Stimulated activated CD4-positive, alpha-beta T cell treated with anti-CD3 and anti-CD28 coated beads, Interleukin-4, amount 100 ng/mL, for 1 hour (primary cell): ENCODE results near the gene PGS1.
"Not testable (repeated sequence)": the region's sequence is repeated elsewhere in the genome, so short reads cannot be mapped to it uniquely, and the experiment has no call there.

Experiments
- DNase-seq: peaks from one replicate; pipeline ENCODE4 v3.0.0-alpha.2; 2020

PGS1 gene, protein sequence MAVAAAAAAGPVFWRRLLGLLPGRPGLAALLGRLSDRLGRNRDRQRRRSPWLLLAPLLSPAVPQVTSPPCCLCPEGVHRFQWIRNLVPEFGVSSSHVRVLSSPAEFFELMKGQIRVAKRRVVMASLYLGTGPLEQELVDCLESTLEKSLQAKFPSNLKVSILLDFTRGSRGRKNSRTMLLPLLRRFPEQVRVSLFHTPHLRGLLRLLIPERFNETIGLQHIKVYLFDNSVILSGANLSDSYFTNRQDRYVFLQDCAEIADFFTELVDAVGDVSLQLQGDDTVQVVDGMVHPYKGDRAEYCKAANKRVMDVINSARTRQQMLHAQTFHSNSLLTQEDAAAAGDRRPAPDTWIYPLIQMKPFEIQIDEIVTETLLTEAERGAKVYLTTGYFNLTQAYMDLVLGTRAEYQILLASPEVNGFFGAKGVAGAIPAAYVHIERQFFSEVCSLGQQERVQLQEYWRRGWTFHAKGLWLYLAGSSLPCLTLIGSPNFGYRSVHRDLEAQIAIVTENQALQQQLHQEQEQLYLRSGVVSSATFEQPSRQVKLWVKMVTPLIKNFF

DNA sequence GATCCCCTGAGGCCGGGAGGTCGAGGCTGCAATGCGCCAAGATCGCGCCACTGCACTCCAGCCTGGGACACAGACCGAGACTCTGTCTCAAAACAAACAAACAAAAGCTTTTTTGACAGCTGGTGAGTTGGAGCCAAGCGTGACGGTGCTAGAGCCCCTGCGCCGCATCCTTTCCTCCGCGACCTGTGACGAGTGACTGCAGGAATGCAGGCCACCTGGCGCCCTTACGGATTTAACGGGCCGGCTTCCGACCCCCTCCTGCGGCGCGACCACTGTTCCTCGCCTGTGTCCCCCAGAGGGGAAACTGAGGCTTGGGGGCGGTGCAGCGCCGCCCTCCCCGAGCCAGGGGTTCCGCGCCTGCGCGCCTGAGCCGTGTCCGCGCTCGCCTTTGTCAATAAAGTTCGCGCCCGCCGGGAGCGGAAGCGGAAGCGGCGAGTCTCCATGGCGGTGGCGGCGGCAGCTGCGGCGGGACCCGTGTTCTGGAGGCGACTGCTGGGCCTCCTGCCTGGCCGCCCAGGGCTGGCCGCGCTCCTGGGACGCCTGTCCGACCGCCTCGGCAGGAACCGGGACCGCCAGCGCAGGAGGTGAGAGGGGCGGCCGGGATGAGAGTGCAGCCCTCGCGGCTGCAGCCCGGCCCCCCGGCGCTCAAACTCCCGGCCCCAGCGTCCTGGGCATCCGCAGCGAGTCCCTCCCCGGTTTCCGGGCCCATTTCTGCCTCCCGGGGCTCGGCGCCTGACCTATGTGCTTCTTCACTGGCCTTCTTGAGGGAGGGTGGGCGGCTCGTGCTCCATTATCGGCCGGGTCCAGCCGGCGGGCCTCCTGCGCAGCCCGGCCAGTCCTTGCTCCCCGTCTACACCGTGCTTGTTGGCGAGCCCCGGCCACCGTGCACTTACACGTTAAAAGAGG lies at the start of gene PGS1:
PGS1 (plus strand) TSS at position 425 of the 906 bp plus-strand sequence; CDS start at position 442, 17 bp downstream.
- DNase-seq, result peak; percentile 83

DNA sequence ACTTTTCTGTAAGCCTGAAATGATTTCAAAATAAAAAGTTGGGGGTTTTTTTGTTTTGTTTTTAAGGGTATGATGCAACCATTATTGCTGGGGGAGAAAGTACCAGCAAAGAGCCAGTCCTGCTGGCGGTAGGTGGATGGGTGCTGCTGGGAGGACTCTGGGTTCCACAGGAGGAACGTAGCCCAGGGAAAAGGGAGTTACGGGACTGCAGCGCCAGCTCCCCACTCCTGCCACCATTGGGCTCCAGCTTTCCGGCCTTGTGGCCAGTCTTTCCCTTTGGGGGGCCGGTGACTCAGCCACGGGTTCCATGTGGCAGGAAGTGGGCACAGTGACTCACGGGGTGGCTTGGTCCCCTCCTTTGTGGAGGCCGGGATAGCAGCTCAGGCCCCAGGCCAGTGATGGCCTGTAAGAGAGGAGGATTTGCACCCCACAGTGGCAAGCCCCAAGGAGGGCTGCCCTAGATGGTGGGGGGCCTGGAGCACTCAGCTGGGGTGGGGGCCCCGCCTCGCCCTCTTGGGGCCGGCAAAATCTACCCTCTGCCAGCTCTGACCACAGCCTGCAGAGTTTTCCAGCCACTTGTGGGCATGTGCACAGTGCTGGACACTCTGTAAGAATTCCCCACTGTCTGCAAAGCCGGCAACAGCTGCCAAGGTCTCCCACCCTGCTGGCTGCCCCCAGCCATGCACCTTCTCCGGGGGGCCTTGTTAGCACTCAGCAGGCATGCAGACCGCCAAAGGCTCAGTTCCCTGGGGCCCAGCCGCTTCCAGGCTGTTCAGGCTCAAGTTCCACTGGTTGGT lies 49.0 kb upstream of the PGS1 start:
- no peak for DNase-seq

DNA sequence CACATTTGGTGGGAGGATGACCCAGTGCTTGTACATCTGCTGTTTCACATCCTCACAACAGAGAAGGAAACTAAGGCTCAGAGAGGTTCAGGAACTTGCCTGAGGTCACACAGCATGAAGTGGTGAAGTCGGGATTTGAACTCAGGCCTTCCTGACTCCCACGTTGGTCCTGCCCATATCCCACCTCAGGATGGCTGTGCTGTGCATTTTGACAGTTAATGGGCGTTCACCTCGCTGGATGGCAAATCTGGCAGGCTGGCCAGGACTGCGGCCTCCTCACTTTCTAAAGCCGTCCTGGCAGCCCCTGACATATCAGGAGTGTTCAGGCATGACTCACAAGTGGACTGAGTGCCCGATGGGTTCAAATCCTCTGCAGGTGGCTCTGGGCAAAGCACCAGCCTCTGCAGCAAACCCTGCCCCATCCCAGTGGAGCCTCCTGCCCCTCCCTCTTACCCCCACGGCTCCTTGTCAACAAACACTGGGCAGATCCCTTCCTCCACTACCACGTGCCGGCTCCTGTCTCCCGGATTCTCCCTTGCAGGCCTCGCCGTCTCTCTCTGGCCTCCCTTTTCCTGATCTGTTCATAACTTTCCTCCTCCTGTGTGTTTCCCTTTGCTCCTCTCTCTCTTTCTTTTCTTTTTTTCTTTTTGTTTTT lies 47.8 kb upstream of the PGS1 start:
- DNase-seq, result no peak

DNA sequence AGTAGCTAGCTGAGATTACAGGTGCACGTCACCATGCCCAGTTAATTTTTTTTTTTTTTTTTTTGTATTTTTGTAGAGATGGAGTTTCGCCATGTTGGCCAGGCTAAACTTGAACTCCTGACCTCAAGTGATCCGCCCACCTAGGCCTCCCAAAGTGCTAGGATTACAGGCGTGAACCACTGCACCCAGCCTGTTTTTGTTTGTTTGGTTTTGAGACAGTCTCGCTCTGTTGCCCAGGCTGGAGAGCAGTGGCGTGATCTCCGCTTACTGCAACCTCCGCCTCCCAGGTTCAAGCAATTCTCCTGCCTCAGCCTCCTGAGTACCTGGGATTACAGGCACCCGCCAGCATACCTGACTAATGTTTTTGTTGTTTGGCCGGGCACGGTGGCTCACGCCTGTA lies 47.1 kb upstream of the PGS1 start:
- not testable (repeated sequence) for DNase-seq

DNA sequence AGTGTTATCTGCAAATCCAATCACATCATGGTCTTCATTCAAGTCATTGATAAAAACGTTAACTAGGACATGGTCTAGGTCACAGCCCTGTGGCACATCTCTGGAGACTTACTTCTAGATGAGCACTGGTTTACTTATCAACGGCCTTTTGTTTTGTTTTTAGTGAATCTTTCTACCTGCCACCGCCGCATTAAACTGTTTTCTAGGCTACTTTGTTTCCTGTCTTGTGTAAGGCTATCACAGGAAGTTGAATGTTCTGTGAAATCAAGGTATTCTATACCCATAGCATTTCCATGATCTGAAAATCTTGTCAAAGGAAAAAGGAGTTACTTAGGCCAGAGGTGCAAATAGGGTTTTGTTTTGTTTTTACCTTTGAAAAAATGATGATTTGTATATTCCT lies 45.5 kb upstream of the PGS1 start:
- DNase-seq, result no peak

DNA sequence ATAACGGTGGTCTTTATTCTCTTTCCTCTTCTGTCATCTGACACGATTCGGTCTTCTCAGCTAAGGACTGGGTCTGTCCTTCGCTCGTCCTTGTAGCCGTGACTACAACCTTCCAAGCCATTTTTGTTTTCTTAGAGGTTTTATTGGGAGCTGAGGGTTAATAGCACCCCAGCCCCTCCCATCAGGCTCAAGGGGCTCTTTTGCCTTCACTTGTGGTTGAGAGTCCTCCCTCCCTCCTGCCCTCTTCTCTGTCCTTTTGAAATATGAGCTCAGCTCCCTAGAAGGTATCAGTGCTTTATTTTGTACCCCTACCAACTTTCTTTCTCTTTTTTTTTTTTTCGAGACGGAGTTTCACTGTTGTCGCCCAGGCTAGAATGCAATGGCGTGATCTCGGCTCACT lies 43.2 kb upstream of the PGS1 start:
- DNase-seq, result no peak

DNA sequence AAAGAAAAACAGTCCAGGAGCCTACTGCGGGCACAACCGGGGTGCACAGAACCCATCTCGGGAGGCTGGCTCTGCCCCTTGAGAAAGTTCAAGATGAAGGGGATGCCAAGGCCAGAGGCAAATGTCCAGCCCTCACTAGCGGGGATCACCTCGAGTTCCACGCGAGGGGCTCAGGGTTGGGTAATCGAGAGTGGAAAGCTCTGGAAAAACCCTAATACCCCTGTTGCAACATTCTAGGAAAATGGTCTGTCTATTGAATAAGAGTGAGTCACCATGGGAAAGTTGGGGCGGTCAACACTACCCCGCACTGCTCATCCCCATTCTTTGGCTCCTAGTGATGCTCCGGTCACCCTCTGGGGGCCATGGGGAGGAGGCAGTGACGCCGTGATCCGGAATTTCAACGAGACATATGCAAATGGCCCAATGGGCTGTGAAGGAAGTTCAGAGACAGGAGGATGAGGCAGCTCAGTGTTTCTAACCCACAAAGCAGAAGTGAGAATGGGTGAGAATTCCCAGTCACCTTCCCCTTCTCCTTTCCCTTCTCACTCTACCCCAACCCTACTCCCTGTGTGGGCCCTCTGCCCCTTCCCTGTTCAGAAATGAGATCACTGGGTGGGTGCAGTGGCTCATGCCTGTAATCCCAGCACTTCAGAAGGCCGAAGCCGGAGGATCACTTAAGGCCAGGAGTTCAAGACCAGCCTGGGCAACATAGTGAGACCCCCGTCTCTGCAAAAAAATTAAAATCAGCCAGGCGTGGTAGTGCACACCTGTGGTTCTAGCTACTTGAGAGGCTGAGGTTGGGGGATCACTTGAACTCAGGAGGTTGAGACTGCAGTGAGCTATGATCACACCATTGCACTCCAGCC lies 41.0 kb upstream of the PGS1 start:
- DNase-seq, result no peak

DNA sequence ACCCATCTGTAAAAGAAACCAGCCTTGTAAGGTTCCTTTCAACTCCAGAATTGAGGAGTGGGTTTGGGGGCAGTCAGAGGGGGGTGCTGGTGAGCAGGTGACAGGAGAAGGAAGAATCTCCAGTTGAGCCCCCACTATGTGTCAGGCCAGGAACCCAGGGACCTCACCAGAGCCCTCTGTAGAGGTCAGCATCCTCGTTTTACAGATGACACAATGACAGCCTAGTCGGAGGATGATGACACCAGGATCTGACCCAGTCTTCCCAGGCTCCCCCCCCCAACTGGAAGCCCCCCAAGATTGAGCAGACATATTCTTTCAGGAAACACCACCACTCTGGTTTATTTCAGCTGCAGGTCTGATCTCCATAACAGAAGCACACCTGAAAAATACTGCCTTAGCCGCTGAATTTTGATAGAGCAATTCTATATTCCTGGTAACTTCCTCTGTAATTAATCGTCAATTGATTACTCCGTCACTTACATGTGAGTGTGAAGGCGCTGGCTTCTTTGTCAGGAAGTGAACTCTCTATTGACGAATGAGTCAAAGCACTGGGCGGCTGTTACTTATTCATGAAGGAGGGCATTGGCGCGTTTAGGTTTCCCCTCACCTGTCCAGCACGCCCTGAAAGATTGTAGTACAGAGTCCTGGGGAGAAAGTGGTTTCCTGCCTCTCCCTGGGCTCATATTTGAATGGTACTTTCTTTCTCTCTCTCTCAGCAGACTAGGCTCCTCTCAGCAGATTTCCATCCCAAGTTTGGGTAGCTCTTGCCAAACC lies 39.8 kb upstream of the PGS1 start:
- DNase-seq, result no peak

DNA sequence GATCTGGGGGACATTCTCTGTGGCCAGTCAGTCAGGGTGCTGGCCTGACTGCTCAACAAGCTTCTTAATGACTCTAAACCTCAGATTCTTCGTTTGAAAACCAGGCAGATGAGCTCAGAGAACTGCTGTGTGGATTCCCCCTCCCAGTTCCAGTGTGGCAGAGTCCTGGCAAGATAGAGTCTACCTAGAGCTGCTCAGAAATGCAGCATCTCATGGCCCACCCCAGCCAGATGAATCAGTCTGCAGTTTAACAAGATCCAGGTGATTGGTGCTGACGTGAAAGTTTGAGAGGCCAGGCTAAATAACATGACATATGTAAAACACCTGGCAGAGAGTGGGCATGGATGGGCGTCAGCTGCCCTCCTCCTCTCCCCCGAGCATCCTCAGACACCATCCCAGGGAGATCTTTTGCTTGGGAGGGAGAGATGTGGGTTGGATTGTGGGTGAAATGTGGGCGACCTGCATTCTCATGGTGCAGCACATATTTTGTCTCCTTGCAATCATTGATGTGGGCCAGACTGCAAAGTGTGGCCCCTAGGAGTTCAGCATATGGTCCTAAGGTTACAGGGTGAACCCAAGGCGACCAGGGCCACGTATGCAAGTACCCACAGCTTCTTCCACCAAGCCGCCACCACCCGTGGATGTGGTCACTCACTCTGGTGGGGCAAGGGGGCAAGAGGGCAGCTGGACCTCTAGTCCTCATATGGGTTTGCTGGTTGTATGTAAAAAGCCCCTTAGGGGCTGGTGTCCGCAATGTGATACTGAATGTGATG lies 38.1 kb upstream of the PGS1 start:
- DNase-seq, result no peak

DNA sequence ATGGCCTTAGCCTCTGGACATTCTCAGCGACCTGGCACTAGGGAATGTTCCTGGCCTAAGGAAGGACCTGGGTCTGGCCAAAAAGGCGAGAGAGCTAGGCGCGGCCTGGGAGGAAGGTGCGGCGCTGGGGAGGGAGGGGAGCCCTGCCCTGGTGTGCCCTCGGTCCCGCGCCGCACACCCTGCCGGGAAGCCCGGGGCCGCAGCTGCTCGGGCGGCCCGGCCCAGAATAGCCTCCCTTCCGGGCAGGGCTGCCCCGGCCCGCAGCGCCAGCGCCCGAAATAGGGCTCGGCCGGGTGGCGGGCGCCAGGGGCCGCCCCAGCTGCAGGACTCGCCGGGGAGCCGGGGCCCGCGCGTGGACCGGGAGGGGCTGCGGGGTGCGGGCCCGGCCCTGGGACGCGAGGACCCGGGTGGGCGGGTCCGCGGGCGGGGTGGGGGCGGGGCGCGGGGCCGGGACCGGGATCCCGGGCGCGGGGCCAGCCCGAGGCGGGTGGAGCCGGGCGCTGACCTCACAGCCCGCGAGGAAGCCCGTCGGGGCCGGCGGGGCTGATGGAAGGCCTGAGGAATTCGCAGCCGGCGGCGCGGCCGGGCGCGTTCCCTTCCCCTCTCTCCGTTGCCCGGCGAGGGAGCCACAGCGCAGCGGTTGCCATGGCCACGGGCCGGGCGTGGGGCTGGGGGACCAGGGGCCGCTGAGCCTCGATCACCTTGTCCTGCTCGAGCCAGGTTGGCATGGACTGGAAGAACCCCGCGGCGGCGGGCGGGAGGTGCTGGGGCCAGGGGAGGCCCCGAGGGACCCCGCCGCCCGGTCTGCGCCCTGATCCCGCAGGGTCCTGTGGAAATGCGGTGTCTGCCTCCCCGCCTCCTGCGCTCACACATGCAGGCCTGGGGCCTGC lies 36.6 kb upstream of the PGS1 start:
- no peak for DNase-seq

DNA sequence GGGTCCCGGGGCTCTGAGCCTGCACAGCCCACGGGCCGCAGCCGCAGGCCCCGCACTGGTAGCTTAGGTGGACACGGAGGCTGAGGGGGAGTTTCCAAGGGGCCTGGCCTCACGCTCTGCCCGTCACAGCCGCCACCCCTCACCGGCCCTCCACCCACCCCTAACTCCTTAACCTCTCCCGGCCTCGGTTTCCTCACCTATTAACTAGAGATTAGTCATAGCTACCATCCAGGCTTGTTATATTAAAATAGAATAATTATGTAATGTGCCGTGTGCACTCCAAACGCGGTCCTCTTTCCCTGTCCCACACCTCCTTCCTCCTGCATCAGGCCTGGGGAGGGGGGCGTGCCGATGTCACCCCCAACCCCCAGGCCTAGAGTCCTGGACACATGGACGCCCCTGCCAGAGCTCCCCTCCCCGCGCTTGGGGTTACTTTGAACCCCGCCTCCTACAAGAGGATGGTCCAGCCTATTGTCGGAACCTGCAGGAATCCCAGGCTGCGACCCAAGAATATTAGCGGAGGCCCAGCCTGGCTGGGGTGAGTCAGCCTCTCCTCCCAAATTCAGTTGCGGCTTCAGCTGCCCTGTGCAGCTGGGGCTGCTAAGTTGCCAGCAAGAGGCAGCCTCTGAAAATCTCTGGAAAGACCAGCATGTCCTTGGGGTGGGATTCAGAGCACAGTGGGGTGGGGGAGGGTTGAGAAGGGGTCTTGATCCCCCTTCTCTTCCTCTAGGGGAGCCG lies 35.8 kb upstream of the PGS1 start:
- DNase-seq, result no peak

DNA sequence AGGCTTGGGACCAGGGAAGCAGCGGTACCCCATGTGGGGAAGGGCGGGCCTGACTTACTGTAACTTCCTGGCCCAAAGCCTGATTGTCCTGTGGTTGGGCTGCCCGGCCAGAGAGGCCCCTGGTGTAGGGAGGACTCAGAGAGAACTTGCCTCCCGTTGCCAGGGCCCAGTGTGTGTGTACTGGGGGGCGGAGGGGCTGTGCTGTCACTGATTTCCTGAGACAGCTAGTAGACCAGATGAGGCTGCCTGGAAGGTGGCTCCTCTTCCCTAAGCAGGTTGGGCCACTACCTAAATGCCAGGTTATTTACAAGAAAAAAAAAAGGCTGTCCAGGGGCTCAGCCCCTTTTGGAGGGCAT lies 35.3 kb upstream of the PGS1 start:
- no peak for DNase-seq

DNA sequence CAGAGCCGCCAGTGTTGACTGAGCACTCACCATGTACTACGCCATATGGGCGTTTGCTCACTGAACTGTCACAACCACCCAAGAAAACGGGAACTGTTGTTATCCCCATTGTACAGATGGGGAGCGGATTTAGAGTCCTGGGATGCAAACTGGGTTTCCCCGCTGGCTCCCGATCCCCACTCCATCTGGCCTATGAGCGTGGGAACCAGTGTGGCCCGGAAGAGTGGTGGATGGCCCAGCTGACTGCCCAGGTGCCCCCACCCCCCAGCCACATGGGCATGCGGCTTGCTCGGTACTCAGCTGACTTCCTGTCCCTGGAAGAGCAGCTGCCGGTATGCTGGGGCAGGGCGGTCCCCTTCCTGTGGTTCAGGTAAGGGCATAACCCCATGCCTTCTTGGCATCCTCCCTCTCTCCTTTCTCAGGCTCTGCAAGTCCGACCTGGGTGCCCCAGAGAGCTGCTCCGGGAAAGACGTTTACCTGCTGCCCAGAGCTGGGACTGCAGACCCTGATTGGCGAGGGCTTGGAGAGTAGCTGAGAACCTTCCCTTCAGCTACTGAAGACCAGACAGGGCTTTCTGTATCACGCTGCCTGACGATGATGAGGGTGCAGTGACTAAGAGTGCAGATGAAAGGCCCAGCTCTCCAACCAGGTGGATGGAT lies 34.8 kb upstream of the PGS1 start:
- peak; percentile 59 for DNase-seq

DNA sequence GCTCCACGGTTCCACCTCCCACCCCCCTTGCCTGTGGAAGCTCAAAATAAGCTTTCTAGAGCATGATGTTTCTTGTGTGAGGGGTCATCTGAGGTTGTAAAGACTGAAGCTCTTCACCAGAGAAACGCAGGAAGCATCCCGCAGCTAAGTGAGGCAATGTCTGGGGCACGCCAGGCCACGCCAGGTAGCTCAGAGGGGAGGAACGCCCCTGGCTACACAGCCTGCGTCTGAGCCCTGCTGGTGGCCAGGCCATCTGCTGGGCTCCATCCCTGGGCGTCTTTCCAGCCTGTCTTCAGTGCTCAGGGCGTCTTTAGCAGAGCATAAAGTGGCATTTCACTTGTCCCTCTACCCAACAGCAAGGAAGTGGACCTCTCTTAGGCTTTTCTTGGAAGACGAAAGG lies 33.8 kb upstream of the PGS1 start:
- no peak for DNase-seq

DNA sequence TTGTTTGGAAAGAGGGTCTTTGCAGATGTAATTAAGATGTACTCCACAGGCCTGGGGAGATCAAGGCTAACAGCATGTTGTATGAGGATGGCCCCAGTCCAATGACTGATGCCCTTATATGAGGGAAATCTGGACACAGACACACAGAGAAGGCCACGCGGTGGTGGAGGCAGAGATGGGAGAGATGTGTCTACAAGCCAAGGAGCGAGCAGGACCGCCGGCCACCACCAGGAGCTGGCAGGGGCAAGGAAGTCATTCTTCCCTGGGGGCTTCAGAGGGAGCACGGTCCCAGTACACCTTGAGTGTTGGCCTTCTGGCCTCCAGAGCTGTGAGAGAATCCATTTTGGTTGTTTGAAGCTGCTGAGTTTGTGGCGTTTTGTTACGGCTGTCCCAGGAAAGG lies 33.3 kb upstream of the PGS1 start:
- no peak for DNase-seq

DNA sequence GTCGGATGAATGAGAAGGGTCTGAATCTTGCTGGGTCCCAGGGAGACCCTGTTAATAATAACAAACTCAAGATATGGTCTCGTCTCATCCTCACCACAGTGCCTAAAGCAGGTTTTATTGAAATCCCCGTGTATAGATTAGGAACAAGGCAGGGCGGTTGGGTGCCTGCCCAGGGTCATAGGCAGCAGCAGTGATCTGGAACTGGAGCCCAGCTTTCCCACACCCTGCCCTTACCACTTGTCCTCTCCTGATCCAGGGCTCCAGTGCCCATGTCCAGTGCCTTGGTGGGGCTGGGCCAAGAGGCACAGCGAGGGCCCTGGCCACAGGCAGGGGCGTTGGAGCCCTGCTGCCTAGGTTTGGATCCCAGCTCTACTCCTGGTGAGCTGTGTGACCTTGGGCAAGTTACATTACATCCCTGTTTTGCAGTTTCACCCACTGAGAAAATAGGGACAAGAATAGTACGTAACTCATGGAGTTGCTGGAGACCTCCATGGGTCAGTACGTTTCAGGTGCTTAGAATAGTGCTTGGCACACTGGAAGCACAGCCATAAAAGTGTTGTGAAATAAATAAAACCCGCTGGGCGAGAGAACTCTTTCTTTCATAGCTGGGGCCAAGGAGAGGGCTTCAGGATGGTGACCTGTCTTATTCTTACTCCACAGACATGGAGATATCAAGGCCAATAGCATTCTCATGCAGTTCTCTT lies 32.5 kb upstream of the PGS1 start:
- DNase-seq, result no peak
